RCC 7860 (cell line): ENCODE measurements around the gene TUG1.

Experiments
- DNase-seq: peaks from one replicate; pipeline ENCODE4 v3.0.0-alpha.2; 2015; ENCODE audit warnings: low spot score
- FAIRE-seq: peaks from 2 replicates; lab custom pipeline; 2012; peaks lifted over from hg19 to GRCh38; lab: Jason Lieb, UNC

TUG1 gene

GRCh38 chr22:30996462-30996861 lies 27.4 kb downstream of the TUG1 start:
- FAIRE-seq (no peak), DNase-seq (no peak)

DNA sequence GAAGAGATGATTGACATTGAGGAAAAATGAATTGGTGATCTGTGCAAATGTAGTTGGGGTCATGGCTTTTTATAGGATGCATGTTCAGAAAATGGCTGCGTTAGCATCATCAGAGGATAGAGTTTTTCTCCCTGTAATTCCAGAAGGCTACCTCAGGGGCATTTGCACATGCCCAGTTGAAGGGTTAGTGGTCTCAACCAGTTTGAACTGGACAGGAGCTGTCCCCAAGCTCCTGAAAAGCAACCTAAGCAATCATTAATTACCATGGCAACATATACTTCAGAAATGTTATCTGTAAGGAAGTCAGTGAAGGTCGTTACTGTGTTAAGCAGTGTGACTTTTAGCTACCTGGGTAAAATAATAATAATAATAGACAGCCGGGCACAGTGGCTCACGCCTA lies 29.3 kb downstream of the TUG1 start:
- DNase-seq (no peak), FAIRE-seq (no peak)

- FAIRE-seq (no peak), DNase-seq (no peak)
Observed at GRCh38 chr22:31001124-31001770, 32.2 kb downstream of the TUG1 start.

DNA sequence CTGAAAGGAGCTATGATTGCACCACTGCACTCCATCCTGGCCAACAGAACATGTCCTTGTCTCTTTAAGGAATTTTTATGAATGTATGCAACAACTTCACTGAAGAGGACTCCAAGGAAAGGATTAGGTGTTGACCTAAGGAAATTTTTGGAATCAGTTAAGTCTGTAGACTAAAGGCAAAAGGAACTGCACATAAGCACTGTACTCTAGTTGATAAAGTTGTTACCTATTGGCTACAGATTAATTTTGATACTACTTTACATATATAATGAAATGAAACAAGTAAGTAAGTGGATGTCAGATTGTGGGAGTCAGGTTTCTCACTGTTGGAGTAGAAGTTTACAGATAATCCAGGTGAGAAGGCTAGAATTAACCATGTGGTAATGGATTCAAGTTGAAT lies 36.5 kb downstream of the TUG1 start:
- DNase-seq (no peak), FAIRE-seq (no peak)

- FAIRE-seq (no peak), DNase-seq (no peak)
Observed at GRCh38 chr22:31019191-31019930, 50.3 kb downstream of the TUG1 start.

GRCh38 chr22:31020334-31020733 lies 51.3 kb downstream of the TUG1 start:
- FAIRE-seq (no peak), DNase-seq (no peak)

GRCh38 chr22:31022516-31022915 lies 53.5 kb downstream of the TUG1 start:
- DNase-seq (no peak), FAIRE-seq (no peak)
